ENCODE results near the gene IKZF1.

GRCh38 chr7:50352751-50353150 is 48.2 kb downstream of the IKZF1 start:
- no peak for TF ChIP-seq POLR2AphosphoS5 (IDR thresholded peaks at IDR 0.05; ENCODE audit: borderline replicate concordance, low read depth, low read length)
- TF ChIP-seq EZH2 (IDR thresholded peaks at IDR 0.05): no peak
- no peak for TF ChIP-seq FOXP2 (optimal IDR thresholded peaks at IDR 0.05; ENCODE audit: control extremely low read depth, extremely low read length, insufficient read depth)
